ENCODE measurements around the gene SLCO3A1.
"Not testable (repeated sequence)": the region's sequence is repeated elsewhere in the genome, so short reads cannot be mapped to it uniquely, and the experiment has no call there.

The SLCO3A1 gene

DNA sequence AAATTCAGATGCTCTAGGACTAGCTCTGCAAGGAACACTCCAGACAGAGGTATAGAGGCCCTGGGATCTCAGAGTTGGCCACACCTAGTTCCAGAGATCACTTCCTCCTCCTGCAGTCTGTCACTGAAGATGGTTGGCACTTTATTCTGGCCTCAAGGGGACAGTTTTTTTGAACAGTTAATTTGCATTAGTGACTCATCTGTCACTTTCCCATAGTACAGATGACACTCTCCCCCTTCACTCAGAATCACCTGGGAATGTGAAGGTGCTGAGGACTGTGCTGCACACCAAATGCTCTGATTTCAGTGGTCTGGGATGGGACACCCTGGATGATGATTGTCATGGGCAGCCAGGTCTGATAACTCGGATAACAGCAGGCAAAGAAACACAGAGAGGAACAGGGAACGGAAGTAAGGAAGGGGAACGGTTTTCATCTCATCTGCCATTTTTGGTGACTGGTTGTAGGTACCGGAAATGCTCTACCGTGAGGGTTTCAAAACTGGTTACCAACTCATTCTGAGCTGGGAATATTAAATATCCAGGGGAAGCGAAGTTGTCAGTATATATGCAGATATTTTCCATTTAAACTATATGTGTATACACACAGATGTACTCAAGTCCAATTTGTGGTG is 307.6 kb downstream of the SLCO3A1 start:
- DNase-seq (ENCODE audit: low spot score), result peak; percentile 69

DNA sequence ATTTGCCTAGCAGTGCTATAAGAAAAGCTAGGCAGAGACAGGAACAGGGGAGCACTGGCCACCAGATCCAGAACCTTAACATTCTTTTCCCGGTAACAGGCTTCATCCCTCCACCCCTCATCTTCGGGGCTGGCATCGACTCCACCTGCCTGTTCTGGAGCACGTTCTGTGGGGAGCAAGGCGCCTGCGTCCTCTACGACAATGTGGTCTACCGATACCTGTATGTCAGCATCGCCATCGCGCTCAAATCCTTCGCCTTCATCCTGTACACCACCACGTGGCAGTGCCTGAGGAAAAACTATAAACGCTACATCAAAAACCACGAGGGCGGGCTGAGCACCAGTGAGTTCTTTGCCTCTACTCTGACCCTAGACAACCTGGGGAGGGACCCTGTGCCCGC is 309.1 kb downstream of the SLCO3A1 start:
- peak; percentile 24 for DNase-seq (ENCODE audit: low spot score)

DNA sequence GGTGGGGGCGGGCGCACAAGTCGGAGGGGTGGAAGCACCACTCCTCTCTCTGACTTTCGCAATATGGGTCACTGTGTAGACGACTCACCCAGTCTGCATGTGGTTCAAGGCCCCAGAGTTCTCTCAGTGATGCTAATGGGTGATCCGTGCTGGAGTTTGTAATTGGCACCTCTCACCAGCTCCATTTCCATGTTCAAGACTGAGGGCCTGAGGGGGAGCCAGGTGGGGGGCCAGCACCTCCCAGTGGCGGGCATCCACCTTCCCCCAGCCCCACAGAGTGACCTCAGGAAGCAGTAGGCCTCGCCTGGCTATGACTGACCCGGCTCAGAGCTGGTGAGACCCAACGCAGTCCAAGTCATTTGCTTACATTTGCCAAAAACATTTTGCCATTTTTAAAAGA is 310.1 kb downstream of the SLCO3A1 start:
- DNase-seq (ENCODE audit: low spot score), result peak; percentile 35

DNA sequence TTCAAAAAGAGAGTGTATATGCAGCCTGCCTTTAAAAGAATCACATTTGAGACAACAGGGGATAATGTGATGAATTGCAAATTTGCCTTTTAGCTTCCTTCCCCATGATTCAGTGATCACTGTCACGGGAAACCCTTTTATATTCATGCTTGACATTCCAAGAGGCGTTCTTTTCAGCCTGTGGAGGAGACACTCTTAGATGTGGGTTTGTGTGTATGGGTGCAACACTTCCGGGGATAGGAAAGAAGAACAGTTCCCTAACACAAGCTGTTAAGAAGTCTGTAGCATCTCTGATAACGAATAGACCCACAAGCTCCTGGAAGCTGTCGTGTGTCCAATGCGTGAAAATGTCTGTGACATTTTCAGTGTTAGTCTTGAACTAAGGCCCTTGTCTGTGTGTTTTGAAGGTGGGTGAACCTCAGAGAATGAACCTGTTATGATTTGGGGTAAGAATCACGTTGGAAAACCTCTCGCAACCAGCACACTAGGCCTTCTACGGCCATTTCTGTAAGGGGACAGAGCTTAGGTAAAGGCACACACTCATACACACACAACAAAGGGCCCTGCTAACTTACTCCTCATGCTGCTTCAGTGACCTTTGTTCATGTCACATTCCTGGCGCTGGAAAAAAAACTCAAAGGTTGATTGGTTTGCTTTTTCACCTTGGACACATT is 311.0 kb downstream of the SLCO3A1 start:
- peak; percentile 97 for DNase-seq (ENCODE audit: low spot score)

DNA sequence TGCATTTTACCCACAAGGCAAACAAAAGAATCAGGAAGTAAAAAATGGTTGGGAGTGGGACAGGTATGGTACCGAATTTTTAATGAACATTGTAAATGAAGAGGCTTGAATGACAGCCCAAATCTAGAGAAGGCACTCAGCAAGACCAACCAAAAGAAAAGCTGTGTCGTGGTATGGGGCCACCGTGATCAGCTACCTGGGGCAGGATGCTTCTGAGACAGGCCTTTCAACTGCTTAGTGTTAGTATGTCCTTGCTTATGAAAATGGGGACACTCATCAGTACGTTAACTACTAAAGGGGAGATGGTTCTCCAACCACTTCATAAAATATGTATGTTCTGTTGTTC is 311.5 kb downstream of the SLCO3A1 start:
- no peak for DNase-seq (ENCODE audit: low spot score)

DNA sequence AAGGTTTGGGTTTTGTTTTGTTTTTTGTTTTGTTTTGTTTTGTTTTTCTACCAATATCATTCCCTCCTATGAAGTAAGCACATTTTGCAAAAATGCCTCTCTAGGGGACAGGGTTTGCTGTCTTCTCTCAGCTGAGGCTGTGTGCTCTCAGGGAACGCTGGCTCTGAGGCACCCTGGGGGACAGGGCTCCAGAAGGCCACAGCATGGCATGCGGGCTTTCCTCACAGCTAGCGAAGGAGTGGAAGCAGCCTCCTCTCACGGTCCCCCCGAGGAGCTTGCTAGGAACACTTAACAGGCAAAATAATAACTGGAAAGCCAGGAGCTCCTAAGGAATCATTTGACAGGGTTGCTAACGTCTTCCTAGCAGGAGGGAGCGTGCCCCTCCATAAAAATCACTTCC is 312.5 kb downstream of the SLCO3A1 start:
- DNase-seq (ENCODE audit: low spot score), result no peak

DNA sequence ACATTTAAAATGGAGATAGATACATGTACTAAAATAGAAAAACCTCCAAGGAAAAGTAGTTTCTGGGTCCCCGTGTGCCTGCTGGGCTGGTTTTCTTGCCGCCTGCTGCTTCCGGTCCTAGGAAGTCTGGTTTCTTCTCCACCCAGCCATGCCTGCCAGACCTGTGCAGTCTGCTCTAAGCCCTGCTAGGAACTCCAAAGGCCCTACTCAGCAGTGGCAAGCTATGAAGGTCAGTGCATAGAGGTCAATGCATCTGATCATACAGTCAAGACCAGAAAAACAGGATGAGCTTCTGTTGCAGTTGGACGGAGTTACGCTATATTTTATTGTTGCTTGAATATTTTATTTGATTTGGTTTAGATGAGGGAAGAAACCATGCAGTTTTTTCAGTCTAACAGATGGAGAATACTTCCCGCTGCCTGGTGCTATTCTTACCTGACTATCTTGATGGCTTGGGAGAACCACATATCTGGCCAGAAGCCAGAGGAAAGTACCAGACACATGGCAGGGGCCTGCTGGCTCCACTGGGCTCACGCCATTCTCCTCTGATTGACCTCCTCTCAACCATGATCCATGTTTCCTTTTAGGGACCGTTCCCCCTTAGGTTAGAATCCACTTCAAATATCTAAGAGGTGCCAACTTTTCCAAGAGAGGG is 313.4 kb downstream of the SLCO3A1 start:
- DNase-seq (ENCODE audit: low spot score), result no peak

DNA sequence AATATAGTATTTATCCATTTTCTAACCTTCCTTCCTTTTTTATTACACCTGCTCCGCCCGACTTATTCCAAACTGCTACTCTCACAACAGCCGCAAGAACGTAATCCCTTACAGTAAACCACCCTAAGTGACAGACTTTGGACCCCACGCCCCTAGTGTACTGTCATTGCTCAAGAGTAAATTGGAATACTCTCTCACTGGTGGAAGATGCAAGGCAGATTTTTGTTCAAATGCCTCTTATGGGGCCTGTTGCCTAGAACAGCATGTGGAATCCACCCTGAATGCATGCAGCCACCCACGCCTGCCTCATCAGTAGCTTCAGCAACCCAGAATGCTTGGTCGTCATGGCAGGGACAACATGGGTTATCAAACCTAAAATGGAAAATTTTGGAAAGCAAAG is 313.9 kb downstream of the SLCO3A1 start:
- DNase-seq (ENCODE audit: low spot score), result no peak

DNA sequence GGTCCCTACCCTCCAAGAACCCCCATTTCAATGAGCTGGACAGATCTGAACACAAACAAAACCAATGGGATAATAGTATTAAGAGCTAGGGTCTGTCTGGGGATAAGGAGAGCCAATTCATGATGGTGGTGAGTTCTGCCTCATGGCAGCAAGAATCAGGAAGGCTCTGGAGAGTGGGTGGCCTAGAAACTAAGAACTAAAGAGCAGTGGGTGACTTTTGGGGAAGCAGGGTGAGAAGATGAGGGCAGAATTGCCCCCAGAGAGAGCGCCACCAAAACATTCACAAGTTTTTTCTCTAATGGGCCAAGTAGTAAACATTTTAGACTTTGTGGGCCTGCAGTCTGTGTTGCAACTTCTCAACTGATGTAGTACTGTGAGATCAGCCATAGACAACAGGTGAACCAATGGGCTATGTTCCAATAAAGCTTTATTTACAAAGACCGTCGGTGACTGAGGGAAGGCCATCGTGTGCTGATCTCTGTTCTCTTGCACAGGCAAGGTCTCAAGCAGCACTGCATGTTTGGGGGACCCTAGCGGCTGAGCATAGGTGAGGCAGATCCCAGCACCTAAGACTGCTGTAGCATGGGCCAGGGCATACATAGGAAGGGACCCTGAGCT is 314.7 kb downstream of the SLCO3A1 start:
- no peak for DNase-seq (ENCODE audit: low spot score)

DNA sequence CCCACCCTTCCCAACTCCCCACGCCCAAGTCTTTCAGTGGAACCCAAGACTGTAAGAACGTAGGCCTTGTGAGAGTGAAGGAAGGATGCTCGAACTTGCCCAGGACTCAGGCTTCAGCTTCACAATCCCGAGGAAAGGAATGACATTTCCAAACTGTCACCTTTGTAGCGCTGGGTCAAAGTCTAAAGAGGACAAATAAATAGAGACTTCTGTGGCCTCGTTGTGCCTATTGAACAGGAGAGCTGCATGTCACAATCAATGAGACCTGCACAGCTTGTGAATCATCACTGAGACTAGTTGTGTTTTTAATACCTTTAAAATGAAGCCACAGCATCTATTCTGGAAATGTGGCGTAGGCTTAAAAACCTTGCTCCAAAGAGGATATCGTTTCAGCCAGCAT is 317.4 kb downstream of the SLCO3A1 start:
- DNase-seq (ENCODE audit: low spot score), result peak; percentile 25

DNA sequence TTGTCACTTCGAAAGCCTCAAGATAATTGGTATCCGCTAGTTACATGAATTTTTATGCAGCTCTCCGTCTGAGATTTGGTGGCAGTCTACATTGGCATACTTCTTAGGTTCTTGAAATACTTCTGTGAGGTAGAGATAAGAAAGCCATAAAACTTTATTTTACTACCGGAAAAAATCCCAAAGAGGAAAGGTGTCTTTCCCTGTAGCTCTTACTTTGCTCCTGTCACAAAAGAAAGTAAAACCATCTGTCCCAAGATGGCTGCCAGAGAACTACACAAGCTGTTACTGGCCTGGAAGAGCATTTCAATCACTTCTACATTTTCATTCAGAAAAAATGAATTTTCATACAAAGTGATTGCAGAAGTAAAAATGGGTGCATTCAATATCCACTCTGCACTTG is 325.4 kb downstream of the SLCO3A1 start:
- DNase-seq (ENCODE audit: low spot score), result no peak

DNA sequence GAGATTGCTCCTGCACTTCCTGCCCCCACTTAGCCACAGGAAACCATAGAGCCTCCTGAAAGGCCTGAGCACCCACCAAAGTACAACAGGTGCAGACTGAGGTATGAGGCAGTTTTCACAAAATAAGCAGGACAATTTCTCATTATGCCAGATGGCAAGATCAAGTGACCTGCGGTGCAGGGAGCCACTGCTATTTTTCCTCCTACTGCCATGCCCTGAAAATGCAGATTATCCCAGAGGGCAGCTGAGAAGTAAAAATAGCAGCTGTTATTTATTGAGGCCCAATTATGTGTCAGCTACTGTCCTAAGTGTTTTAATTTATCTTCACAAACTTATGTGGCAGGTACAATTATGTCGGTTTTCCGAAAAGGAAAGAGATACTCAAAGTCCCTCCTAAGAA is 330.6 kb downstream of the SLCO3A1 start:
- DNase-seq (ENCODE audit: low spot score), result no peak

DNA sequence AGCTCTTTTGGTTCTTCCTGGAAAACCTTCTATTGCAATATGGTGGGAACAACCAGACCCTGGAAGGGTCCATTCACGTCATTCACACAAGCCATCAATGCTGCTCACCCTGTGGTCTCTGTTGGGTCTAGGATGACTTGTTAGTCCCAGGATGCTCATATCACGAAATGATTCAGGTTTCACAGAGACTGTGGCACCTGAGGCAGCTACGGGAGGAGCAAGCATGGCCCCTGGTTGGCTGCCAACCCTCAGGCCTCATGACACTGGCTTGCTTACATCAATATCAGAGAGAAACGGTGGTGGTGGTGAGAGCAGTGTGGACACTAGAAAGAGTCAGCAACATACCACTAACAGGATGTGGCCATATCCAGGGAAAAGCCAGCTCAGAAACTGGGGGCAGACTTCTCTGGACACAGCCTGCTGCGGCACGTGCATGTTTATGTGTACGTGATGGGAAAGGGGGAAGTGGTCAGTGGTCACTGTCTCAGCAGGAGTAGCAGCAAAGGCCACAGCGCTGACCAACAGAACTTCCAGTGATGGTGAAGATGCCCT is 331.2 kb downstream of the SLCO3A1 start:
- no peak for DNase-seq (ENCODE audit: low spot score)

DNA sequence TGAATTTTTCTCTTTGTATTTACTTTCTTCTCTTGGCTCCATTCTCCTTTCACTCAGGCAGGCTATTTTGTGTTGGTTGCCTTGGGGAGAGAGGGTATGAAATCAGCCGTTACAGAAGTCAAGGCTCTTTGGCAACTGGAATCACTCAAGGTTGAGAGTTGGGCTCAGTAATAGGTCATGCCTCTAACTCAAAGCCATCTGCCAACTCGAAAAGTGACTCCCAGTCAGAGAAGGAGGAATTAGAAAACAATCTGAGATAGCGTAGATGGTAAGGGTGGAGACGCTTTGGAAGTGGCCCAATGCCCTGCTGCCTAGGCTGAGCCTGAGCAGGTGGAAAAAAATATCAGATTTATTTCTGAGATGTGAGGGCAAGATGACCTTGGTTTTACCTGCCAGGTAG is 334.5 kb downstream of the SLCO3A1 start:
- no peak for DNase-seq (ENCODE audit: low spot score)

DNA sequence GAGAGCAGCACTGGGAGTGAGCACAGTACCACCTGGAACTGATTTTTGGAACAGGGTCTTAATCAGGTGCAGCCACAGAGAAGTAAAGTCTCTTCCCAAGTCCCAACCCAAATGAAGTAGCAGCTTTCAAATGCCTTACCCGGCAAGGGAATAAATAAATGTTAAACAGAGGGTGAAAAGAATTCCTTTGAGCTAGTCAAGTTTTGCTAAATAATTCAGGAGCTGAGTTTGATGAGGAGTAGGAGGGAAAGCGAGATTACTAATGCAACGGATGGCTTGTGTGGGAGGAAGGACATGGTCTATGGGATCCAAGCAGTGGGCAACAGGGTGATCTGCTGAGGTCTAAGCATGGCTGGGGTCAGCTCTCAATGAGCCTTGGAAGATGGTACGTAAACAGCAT is 335.7 kb downstream of the SLCO3A1 start:
- DNase-seq (ENCODE audit: low spot score), result no peak

DNA sequence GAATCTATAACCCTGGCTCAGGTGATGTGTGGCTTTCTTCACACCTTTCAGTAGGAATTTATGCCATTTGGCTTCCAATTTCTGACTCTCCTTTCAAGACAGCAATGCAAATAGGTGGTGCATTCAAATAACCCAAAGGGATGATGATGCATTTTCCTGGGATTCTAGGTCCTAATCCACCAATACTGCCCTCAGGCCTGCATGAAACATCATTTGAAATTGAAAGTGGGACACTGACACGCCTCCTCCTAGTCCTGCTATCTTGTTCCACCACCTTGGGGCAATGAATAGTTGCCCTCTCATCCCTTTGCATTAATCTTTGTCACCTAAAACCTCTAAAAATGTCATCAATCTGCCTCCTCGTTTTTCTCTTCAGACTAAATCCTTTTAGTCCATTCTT is 341.7 kb downstream of the SLCO3A1 start:
- no peak for DNase-seq (ENCODE audit: low spot score)

DNA sequence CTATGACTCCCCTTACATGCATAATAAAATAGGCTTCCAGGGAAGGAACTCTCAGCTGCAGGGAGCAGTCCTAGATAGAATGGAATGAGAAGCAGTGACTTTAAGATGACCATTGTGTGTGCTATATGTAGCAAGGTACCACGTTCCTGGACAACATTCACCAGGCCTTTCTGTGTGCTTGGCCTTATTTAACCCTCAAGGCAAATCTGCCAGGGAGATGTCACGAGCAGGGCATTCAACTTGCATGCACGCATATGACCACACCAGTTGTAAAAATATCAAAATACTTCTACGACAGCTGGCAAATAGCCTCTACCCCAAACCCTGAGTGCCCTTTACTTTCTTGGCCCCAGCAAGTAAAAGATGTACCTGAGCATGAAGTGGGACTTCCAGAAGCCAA is 342.8 kb downstream of the SLCO3A1 start:
- DNase-seq (ENCODE audit: low spot score), result no peak

DNA sequence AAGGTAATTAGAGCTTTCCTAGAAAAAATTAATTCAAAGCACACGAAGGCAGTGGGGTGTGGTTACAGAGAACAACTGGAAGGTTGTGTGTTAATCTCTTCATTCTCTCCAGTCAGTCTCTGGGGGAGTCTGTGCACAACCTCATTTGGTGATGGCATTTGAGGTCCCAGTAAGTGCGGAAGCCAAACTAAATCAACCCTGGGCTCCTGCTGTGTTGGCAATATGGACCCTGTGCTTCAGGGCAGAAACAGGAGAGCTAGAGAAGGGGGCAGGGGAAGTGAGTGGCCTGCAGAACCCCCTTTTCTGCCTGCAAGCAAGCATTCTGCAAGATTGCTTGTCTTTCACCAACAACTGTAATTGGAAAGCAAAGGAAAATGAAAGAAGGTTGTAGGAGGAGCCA is 344.2 kb downstream of the SLCO3A1 start:
- DNase-seq (ENCODE audit: low spot score), result no peak

DNA sequence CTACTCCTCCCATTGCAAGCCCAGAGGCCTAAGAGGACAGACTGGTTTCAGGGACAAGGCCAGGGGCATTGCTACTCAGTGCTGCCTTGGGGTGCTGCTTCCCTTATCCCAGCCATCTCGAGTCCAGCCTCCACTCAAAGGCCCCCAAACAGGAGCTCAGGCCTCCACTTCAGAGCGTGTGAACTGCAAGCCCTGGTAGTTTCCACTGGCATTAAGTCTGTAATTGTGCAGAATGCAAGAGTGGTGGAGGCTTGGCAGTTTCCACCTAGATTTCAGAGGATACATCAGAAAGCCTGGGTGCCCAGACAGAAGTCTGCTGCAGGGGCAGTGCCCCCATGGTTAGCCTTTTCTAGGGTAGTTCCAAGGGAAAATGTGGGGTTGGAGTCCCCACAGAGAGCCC is 347.4 kb downstream of the SLCO3A1 start:
- no peak for DNase-seq (ENCODE audit: low spot score)

DNA sequence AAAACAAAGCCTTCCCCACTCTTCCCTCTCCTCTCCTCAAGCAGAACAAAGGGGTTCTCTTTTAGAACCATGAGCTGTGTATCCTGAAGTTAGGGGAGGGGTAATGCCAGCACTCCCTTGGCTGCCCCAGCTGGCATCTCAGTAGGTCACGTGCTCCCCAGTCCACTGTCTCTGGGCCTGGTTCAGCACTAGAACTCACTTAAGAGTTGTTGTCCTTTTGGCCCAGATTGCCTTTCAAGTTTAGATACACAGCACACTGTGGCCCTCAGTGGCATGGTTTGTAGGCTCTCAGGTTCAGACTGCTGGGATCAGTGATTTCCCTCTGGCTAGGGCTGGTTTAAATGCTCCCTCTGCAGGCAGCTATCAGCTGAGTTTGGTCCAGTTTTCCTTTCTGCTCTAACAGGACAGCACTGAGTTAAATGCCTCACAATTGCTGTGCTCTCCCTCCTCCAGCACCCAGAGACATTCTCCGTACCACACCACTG is 351.8 kb downstream of the SLCO3A1 start:
- DNase-seq (ENCODE audit: low spot score), result peak; percentile 27

DNA sequence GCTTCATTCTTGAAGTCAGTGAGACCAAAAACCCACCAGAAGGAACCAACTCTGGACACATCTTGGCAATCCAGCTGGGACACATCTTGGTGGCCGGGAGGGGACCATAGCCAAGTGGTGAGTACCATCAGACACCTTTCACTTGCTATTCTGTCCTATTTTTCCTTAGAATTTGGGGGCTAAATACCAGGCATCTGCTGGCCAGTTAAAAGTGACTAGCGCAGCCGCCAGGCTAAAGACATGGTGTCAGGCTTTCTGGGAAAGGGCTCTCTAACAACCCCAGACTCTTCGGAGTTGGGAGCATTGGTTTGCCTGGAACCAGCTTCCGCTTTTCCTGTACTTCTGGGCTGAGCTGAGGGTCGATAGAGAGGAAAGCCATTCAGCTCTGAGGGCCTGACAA is 354.1 kb downstream of the SLCO3A1 start:
- DNase-seq (ENCODE audit: low spot score), result not testable (repeated sequence)

All from SW480 (cell line).